HG03159 (cell line): ENCODE results near the gene ANTXR1.

Experiments used
- ATAC-seq: cut with Tn5 transposase; IDR thresholded peaks from one replicate; pipeline ENCODE4 v1.9.1; 2021; ENCODE audit warnings: mild to moderate bottlenecking, moderate library complexity; ENCODE audit not compliant: unreplicated experiment

ANTXR1 gene

GRCh38 chr2:69177063-69177771 is 164.2 kb downstream of the ANTXR1 start:
- ATAC-seq: no peak

- ATAC-seq: no peak
These were observed 165.0 kb downstream of the ANTXR1 start for GRCh38 chr2:69177785-69178636.

- ATAC-seq: no peak
These were observed 165.8 kb downstream of the ANTXR1 start for GRCh38 chr2:69178756-69179155.

DNA sequence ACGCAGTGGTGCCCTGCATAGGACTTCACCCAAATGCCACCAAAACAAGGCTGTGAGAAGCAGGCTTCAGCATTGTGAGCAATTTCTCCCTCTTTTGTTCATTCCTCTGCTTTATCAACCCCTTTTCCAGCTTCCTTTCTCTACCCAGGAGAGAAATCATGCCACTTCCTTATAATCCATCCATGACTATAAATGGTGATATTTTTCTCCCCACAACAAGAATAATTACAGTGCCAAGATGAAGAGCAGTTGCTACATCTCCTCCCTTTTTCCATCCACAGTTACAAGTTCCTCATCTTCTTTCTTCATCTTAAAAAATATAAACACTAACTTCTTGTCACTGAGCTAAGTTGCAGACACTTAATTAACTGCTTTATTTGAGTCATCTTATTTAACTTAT is 167.2 kb downstream of the ANTXR1 start:
- no peak for ATAC-seq

DNA sequence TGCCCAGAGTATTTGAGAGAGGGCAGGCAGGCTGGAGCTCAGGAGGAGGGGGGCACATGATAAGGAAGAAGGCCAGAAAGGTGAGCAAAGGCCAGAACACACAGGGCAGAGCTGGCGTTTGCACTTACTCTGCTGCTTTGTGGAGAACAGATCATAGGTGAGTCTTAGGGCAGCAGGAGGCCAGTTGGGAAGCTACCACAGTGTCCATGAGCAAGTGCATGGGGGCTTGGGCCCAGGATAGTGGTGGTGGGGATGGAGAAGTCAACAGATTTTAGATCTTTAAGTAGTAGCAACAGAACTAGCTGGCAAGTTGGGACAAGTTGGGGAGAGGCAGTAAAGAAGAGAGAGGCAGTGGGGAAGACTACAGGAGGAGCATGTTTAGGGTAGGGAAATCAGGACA is 168.0 kb downstream of the ANTXR1 start:
- no peak for ATAC-seq

DNA sequence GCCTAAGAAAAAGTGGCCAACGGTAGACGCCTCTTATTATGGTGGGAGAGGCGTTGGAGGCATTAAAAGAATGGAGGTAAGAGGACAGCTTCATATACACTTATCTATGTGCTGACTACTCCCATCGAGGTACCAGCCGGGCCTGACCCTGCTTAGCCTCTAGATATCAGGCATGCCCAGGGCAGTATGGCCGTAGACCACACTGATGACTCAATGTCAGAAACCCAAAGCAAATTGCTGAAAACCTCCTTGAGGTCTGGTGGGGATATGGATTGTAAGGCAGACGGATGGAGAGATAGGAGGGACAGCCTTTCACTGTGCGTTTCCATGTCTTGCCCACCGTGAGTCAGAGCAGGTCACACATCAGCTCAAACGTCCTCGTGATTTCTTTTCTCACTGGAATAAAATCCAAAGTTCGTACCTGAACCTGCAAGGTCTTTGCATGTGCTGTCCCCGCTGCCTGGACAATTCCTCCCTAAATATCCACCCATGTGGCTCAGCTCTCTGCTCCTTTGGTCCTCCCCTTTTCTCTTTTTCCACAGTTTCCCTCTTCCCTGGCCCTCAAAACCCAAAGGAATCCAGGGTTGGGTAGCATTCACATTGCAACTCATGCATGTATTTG is 168.9 kb downstream of the ANTXR1 start:
- no peak for ATAC-seq

DNA sequence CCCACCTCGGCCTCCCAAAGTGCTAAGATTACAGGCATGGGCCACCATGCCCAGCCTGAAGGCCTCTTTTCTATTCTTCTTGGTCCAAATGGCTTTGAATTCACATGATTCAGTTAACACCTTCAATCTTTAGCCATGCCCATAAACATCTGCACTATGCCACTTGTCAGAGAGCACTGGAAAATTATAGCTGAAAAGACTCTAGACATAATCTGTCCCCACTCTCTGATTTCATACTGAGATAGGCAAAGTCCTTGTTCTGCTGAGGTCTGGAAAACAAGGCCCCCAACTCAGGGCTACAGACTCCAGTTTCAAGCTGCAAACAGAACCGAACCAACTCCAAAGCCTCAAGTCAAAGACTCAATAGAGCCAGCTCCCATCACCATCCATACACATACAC is 170.7 kb downstream of the ANTXR1 start:
- ATAC-seq: no peak

DNA sequence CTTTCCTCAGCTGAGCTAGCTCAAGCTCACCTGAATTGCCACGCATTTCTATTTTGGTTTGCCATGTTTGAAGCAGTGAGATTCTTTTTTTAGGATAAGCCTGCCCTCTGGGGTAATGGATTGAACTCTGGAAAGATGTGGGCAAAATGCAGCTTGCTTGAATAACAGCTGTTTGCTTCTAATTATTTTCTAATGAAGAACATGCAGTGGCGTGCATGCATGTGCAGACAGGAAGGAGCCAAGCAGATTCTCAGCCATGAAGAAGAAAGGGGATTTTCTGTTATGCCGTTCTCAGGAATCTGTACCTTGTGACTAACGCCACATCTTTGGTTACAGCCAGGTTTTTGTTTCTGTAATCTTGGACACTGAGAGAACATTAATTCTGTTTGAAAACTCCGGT is 171.2 kb downstream of the ANTXR1 start:
- ATAC-seq: no peak

- no peak for ATAC-seq
These were observed 172.8 kb downstream of the ANTXR1 start for GRCh38 chr2:69185807-69186206.

DNA sequence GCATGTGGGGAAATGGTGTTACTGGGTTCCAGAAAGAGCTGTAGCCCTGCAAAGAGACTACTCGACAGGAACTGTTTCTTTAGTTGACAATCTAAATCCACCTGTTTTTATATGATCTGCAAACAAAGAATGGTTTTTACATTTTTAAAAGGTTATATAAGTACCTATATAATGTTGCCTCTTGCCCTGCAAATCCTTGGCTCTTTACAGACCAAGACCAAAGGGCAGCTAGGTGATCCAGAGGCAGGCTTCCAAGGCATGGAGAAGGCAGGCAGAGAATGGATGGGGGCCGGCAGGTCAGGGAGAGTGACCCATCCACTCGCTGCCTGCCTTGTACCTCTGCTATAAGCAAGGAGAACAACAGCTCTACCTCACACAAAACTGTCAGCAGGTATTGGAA is 173.6 kb downstream of the ANTXR1 start:
- no peak for ATAC-seq

DNA sequence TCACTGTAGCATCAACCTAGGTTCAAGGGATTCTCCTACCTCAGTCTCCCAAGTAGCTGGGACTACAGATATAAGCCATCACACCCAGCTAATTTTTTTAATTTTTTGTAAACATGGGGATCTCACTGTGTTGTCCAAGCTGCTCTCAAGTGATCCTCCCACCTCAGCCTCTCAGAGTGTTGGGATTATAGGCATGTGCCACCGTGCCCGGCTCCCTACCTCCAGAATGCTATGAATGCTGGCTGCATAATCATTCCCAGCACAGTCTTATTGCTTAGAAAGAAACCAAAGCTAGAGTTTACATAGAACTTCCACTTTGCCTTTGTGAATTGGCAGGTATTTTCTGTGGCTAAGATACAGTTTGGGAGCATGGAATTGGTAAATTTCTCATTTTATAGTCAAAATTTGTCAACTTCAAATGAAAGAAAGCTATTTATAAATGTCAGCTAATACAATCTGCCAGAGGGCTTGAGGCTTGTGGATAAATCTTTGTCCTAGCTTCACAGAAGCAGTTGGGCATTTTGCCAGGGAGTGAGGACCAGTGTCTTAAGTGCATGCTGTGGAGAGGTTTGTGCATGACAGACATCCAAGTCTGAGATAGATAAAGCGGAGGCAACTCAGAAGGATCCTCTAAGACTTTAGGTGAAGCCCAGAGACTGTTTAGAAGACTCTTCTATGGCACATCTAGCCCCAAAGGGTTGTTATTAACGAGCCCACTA is 175.4 kb downstream of the ANTXR1 start:
- ATAC-seq: no peak

- ATAC-seq: no peak
These were observed 177.9 kb downstream of the ANTXR1 start for GRCh38 chr2:69190743-69191404.

DNA sequence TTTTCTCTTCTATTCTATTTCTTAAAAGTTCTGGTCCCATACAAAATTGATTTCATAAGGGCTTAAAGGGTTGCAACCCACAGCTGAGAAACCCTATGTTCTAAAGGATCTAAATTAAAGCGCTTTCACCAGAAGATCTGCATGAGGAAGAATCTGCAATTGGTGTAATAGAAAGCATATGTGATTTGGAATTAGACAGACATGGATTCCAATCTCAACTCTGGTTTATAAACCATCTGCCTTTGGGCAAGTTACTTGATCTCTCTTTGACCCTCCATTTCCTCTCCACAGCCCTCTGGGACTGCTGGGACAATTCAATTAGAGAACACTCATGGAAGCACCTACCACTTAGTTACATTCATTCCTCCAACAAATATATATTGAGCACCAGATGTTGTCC is 178.7 kb downstream of the ANTXR1 start:
- no peak for ATAC-seq

DNA sequence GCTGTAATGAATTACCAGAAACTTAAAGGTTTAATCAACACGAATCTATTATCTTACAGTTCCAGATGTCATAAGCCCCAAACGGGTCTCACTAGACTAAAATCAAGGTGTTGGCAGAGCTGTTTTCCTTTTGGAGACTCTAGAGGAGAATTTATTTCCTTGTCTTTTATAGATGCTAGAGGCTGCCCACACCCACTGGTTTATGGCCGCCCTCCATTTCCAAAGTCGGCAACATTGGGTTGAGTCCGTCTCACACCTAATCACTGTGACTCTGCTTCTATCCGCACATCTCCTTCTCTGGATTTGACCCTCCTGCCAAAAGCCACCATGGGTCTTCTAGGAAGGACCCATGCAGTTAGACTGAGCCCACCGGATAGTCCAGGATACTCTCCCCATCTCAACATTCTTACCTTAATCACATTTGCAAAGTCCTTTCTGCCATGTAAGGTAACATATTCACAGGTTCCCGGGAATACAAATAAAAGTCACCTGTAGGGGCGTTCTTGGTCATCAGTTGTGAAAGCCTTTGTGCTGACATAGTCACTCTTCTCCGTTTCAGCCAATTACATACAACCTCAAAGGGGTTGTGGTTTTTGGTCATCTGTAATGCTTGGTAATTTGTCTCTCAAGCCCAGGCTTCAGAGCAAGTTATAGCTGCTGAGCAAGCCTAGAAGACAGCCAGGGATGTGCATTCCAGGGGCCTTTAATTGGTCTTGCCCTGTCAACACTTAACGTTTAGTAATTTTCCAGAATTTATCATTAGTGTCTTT is 179.4 kb downstream of the ANTXR1 start:
- ATAC-seq: no peak

DNA sequence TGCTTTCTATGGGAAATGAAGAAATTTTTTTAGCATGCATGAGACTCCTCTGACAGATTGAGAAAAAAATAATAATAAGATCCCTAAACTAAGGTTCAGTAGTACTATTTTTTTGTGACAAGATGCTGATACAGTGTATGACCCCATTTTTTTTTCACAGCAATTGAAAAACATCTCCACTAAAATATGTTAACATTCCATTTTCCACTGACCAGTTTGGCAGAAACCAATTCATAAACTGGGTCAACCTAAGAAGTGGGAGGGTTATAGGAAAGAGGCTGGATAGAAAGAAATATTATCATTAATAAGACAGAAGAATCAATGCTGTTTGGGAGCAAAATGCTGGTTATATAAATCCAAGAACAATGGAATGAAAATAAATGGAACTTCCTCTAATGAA is 182.7 kb downstream of the ANTXR1 start:
- ATAC-seq: no peak

- ATAC-seq: no peak
These were observed 183.5 kb downstream of the ANTXR1 start for GRCh38 chr2:69196327-69197117.

- ATAC-seq: no peak
These were observed 187.1 kb downstream of the ANTXR1 start for GRCh38 chr2:69200107-69200520.

GRCh38 chr2:69201259-69201658 is 188.3 kb downstream of the ANTXR1 start:
- no peak for ATAC-seq

GRCh38 chr2:69202327-69202726 is 189.3 kb downstream of the ANTXR1 start:
- ATAC-seq: no peak
